Measurements from ENCODE around the gene MPEG1.

MPEG1 gene, protein sequence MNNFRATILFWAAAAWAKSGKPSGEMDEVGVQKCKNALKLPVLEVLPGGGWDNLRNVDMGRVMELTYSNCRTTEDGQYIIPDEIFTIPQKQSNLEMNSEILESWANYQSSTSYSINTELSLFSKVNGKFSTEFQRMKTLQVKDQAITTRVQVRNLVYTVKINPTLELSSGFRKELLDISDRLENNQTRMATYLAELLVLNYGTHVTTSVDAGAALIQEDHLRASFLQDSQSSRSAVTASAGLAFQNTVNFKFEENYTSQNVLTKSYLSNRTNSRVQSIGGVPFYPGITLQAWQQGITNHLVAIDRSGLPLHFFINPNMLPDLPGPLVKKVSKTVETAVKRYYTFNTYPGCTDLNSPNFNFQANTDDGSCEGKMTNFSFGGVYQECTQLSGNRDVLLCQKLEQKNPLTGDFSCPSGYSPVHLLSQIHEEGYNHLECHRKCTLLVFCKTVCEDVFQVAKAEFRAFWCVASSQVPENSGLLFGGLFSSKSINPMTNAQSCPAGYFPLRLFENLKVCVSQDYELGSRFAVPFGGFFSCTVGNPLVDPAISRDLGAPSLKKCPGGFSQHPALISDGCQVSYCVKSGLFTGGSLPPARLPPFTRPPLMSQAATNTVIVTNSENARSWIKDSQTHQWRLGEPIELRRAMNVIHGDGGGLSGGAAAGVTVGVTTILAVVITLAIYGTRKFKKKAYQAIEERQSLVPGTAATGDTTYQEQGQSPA

DNA sequence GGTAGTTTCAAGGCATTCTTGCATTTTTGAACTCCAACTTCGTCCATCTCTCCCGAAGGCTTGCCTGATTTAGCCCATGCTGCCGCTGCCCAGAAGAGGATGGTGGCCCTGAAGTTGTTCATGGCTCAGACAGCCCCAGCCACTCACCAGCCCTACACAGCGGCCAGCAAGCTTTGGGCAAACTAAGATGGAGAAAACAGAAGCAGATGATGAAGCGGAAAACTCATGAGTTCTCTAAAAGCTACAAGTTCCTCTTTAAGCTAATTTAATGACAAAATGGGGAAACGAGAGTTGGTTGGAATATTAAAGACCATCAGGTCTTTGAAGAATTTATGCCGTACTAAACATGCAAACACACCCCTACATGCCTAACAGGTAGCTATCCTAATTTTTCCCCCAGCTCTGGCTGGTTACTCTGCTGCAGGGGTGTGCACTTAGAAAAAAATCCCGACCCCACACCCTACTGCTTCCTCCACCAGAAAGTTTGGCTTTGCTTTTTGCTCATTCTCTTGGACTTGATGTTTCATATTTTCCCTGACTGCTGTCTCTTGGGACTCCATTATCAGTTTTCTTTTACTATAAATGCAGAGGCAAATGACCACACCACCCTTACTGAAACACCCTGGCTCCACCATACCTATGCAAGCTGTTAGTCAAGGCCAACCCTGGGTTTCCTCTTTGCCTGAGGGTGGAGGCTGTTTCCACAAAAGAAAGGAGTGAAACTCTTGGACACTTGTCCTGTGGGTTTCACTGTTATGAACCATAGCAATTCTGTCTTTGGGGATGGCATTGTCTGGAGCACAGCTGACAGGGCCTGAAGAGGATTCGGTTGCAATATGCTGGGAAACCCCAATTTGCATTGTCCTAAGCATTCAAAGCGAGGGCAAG lies at the start of gene MPEG1:
TSS of gene MPEG1 (minus strand) at position 184 of the 888 bp plus-strand sequence. CDS start at position 122, 62 bp downstream.
- DNase-seq (ENCODE audit: low spot score), result no peak

DNA sequence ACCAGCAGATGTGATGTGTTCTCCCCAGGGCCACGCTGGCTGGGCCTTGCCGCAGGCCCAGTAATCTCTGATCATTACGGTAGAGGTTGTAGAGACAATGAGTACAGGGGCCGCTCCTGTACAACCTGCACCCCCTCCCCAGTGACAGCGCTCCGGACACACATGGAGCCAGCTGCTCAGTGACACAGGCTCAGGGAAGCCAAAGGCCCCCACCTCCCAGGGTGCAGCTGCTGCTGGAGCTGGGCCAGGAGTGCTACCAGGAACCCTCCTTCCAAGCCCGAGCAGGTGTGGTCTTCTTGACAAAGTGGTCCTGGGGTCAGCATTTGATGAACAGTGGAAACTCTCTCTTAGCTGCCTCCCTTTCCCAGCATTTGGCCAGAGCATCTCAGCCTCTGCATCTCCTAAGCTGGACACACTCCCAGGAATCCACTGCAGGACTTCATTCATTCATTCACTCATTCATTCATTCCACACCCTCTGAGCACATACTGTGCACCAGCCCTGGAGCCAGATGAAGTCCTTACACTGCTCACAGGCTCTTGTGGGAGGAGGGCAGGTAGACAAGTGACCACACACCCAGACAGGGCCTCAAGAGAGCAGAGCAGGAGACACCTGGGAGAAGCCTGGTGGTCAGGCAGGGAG lies 49.6 kb upstream of the MPEG1 start:
- no peak for DNase-seq (ENCODE audit: low spot score)

DNA sequence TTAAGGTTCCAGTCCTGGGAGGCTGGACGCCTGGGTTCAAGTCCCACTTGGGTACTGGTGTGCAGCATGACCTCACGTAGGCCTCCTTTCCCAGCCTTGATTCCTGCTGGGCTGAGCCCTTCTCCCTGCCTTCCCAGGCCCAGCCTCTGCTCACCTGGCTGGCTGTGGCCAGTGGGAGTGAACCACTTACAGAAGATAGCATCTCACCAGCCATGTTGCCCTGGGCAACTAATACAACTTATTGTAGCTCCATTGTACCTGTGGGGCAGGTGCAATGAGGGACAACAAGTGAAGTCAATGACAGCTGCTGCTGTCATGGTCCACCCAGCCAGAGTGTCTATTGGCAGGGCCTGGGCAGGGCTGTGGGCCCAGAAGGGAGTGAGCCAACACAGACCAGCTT lies 48.4 kb upstream of the MPEG1 start:
- DNase-seq (ENCODE audit: low spot score), result no peak

DNA sequence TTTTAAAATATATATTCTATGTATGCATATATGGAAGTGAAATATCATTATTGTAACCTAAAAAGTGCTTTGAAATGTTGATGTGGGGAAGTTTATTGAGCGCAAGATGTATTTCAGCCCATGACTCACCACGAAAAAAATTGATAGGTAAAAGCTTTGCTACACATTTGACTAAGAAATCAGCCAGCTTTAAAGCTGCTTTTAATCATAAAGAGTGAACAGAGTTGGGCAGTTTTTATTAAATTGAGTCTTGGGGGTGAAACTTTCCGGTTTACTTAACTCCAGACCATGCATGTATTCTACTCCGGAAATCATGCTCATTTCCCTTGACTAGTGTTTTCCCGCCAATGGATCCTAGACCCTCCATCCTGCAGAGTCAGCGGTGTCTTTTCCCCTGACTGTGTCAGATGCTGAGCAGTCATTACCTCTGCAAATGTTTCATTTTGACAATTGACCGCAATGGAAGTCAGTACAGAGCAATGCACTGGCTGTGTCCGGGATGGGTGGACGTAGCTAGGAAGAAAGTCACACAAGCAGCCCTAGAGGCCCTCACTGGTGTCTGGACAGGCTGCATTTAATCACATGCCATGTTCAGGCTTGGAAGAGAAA lies 47.2 kb upstream of the MPEG1 start:
- no peak for DNase-seq (ENCODE audit: low spot score)

DNA sequence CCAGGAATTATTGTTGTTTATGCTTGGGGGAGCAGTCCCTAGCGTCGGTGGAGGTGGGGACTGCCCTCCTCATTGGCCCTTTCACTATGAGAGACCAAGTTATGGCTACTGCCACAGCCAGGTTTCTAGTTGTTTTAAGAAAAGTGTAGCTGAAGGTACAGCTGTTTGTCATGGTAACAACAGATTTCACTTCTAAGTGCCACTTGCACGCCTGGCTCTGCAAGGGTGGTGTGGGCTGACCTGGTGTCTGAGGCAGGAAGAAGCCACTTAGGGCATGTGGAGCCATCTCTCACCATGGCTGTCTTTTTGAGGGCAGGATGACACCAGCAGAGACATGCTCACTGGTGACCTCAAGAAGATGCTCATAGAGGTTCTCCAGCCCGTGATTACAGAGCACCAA lies 46.3 kb upstream of the MPEG1 start:
- DNase-seq (ENCODE audit: low spot score), result no peak

DNA sequence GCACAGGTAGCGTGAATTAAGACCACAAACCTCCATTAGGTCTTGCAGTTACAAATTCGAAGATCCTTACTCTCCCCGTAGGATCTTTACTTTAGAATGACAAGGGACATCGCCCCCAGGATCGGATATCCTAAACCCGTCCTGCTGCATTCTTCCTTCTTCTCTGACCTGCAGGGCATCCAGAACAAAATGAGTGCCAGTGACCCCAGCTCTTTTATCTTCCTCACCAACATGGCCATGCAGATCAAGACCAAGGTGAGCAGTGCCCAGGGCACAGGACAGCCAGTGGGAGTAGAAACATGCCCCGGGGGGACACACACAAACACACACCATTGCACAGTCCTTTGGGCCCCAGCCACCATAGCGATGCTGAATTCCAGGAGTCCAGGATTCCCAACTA lies 42.6 kb upstream of the MPEG1 start:
- no peak for DNase-seq (ENCODE audit: low spot score)

DNA sequence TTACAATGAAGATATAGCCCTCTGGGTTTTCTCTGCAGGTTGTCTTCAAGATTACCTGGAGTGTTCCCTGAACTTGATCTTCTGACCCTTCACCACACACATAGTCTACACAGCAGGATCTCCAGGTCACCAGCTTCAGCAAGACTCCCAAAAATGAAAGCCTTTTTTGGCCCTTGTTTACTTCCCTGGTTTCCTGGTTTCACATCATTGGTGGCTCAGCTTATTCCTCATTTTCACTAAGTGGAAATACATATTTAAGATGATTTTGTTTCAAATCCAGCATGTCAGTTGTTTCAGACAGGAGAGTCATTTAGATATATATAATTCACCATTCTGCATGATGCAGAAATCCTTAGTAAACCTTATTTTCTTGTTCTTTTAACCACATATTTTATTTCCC lies 41.6 kb upstream of the MPEG1 start:
- DNase-seq (ENCODE audit: low spot score), result no peak

DNA sequence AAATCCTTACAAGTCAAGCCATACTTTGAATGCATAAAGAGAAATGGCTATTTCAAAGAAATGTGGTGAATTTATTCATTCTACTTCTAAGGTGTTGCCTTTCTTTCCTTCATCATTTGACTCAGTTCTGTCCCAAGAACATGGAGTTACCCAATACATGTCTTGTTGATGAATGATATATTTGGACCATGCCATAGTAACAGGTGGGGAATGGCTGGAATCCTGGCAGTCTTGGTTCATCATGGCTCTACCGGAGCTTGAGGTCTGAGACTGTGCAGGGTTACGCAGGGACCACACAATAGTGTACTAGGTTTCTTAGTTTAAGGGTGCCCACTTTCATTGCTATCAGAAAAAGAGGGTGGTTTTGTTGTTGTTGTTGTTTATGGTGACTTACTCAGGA lies 40.3 kb upstream of the MPEG1 start:
- no peak for DNase-seq (ENCODE audit: low spot score)

DNA sequence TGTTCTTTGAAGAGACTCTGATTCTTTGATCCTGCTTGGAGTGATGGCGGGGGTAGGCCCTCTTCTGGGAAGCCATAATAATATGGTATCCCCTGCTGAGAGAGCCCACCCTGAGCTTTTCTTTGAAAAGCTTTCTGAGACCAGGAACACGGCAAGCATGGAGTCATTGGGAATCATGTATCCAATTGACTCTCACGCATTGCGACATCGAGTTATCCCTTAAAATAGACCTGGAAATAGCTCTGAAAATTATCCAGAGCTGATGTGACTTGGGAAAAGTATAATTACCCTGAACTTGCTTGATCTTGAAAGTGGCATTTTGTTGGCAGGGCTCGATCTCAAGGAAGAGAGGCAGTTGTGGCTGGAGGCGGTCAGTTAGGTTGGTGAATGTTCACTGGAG lies 36.8 kb upstream of the MPEG1 start:
- no peak for DNase-seq (ENCODE audit: low spot score)

DNA sequence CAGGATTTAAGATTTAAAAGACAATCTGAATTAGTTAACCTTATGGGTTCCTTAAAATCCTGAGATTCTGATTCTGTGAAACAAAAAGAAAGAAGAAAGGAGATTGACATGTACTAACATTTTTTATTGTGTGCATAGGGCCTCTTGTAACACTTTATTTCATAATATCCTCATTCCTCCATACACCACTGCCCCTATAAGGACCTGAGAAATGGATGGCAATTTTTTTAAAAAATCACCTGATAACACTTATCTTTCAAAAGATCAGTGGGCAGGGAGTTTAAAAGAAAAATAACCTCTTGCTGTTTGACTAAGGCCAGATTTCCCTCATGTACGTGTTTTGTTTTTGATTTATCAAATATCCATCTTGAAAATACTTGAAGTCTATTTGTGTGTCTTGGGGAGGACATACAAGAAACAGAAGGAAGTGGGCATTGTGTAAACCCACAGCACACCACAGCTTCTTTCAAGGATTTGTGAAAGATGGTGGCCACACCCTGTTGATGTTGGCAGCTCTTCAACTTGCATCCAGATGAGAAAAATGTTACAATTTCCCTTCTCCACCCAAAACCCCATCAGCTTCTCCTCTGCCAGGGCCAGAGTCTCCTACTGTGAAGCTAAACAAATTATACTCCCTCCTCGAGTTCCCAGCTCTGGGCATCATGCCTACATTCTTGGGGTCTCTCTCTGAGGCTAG lies 35.0 kb upstream of the MPEG1 start:
- peak; percentile 63 for DNase-seq (ENCODE audit: low spot score)

DNA sequence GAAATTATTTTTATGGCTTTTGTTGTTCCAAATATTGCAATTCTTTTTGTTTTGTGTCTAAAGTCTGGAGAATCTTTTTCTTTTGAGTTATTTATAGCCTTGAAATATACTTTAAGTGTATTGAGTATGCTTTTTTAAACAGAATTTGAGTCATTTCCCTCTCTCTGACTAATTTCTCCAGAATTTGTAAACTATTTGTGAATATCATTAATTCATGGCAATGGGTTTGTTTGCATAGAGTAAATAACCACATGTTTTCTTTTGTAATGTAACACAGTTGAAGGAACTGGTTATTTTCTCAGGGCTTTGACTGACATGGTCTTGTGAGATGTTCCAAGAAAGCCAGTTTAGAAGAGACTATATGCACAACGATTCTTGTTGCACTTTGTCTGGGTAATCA lies 30.9 kb upstream of the MPEG1 start:
- DNase-seq (ENCODE audit: low spot score), result no peak

DNA sequence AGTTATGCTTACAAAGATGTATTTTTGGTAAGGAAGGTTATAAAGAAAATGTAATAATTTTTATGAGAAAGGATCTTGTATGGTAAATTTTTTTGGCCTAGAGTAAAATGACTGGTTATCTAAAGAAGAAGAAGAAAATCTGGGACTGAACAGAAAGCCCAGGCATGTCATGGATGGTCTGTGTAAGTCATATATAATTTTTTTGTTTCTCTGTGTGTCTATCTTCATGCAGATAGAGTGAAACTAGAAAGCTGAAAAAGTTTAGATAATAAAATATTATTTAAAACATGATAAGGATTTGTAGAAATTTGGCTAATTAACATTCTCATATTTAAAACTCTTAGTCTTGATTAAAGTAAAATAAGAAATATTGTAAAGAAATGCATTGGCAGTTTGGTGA lies 27.6 kb upstream of the MPEG1 start:
- DNase-seq (ENCODE audit: low spot score), result no peak

DNA sequence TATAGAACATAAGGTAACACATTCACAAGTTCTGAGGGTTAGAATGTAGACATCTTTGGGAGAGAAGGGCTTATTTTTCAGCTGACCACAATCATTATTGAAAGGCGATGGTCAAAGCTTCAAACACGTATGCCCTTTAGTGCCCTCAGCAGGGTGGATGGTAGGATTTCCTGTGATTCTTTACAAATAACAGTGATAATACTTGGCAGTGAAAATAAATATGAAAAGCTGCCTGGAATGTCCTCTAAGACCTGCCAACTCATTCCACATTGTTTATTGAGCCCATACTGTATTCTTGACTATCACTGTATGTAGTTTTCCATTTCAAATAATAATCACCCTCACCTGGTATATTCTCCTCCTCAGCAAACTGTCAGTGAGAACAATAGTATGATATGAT lies 13.7 kb upstream of the MPEG1 start:
- DNase-seq (ENCODE audit: low spot score), result no peak

DNA sequence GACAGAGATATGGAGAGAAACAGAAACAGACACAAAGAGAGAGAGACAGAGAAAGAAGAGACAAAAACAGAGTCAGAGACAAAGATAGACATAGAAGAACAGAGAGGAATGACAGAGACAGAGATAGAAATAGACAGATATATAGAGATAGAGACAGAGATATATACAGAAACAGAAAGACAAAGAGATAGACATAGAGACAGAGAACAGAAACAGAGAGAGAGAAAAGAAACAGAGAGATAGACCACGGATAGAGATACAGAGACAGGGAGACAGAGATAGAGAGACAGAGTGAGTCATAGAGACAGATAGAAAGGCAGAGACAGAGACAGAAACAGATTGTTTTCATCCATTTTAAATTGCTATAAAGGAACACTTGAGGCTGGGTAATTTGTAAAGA lies 12.3 kb upstream of the MPEG1 start:
- DNase-seq (ENCODE audit: low spot score), result no peak

DNA sequence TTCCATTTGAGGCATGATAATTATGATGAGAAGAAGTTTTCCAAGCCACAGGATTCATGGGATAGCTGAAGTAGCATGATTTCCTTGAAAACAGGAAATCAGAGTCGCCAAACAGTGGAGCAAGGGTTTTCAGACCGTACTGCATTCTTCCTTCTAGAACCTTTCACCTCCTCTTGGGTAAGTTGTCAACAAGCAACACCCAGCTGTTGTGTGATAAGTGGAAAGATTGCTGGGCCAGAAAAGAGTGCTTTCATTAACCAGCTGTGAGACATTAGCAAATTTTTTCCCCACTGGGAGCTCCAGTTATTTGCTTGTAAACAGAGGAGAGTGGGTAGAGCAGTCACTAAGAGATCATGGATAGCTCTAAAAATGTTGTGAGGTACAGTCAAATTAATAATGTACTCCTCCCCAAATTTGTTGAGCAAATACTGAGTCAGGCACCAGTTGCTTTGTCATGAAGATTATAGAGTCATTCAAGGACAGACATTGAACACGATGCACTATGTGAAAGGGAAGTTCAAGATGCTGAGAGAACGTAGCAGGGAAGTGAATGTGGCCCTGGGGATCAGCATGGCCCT lies 11.7 kb upstream of the MPEG1 start:
- no peak for DNase-seq (ENCODE audit: low spot score)

DNA sequence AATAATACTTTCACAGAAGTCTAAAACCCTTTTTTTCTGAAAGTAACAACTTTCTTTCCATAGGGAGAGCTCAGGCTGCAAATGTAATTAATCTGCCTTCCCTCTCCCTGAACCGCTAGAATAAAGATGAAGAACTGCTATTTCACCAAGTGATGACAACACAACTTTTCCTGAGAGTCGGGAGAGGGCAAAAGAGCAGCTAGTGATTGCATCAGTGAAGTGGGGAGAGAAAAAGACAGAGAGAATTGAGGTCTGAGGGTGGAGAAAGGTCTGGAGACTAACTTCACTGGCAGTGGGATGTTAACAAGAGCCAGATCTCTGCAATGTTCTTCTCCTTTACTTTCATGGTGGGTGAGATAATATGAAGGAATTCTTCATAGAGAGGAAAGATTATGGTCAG lies 10.9 kb upstream of the MPEG1 start:
- no peak for DNase-seq (ENCODE audit: low spot score)

DNA sequence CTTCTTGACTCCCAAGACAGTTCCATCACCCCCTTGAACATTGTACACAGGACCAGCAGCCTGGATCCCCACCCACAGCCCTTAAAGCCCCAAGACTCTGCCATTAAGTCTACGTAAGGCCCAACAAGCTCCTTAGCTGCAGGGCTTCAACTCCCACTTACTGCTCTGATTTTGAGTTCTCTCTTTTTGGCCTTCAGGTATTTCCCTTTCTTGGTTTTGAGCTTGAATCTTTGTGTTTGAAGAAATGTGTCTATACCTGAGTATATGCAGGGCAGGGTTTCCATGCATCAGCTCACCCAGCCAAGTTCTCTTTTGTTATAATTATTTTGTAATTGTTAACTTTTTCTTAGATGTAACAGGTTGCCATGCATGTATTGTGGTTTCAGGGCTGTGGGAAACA lies 10.4 kb upstream of the MPEG1 start:
- DNase-seq (ENCODE audit: low spot score), result no peak

DNA sequence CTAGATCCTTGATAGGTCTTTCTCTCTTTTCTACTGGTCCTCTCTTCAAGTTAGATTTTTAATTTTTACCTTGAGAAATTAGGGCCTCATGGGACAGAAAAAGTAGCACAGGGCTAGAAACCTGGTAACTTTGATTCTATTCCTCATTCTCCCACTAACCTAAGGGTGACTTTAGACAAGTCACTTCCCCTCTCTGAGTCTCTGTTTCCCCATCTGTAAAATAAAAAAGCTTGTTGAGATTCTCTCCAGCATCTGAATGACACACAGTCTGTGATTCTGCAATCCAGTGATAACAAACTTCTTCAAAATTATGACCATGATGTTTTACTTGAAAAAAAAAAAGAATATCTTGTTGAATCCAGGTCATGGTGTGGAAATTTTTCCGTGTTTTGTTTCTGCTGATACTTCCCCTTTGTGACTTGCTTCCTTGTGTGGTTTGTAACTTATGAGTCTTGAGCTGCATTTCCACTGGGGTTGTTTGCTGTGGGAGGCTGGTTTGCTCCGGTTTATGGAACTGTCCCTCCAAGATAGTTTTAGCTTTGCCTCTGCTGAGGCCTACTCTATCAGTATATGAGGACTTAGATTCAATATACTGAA lies 9.8 kb upstream of the MPEG1 start:
- no peak for DNase-seq (ENCODE audit: low spot score)

DNA sequence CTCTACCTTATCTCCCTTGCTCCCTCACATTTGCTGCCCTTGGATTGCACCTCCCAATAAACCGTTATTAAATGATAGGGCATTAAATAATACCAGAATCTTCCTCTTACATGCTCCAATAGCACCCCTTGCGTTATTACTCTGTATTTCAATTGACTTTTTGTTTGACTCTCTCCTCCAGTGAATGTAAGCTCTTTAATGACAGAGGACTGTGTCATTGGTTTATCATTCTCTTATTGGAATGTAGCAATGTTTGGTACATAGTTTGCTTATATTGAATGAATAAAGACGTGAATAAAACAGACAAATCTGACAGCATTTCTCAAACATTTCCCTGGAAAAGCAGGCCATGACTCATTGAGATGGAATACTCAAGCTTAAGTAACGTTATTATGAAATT lies 8.7 kb upstream of the MPEG1 start:
- no peak for DNase-seq (ENCODE audit: low spot score)

DNA sequence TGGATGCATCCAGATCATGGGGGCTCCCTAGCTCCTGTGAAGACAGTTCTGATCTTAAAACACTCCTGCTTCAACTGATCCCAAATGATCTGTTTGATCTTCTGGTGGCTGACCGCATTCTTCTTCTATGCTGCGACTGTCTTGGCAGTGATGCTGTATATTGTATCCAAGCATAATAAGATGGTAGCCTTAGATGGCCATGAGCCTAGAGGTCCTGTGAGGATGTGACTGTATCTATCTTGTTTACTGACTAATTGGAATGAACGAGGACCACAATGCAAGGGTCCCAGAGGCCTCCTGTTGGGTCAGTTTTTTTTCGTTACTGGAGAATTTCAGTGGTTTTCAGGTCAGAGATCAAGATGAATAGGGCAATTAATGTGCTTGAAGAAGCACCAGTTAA lies 7.1 kb upstream of the MPEG1 start:
- no peak for DNase-seq (ENCODE audit: low spot score)

All from LoVo (cell line).